Liver (tissue), 9 donors: ENCODE data around the gene OSBPL5. TPM values are rescaled to one million over a fixed set of nuclear protein-coding genes. Genes with fewer than 3 reads are reported as not detected.

Experiments used
- DNase-seq: peaks from one replicate; pipeline ENCODE4 v3.0.0-alpha.2; 2017; ENCODE audit warnings: low spot score
- H3K27ac ChIP-seq, 2 donors: one replicate each; pipeline ENCODE4 v1.7.0; 2013; ENCODE audit warnings: inconsistent platforms in 2 of 2, low read length in 2 of 2, control low read depth in 1 of 2, low read depth in 1 of 2, mild to moderate bottlenecking in 1 of 2
- H3K27me3 ChIP-seq, 4 donors: one replicate each; pipeline versions ENCODE4 v1.6.1 to v1.7.0; 2013; ENCODE audit warnings: low read length in 3 of 4, inconsistent platforms in 1 of 4, mild to moderate bottlenecking in 1 of 4, moderate library complexity in 1 of 4; ENCODE audit not compliant: control insufficient read depth in 4 of 4, insufficient read depth in 4 of 4
- H3K36me3 ChIP-seq, 4 donors: one replicate each; pipeline versions ENCODE4 v1.6.1 to v1.7.0; 2013; ENCODE audit warnings: low read length in 3 of 4, mild to moderate bottlenecking in 3 of 4, low read depth in 1 of 4, moderate library complexity in 1 of 4; ENCODE audit not compliant: control insufficient read depth in 4 of 4, insufficient read depth in 3 of 4
- H3K4me1 ChIP-seq, 4 donors: one replicate each; pipeline versions ENCODE4 v1.6.1 to v1.7.0; 2013; ENCODE audit warnings: low read length in 3 of 4, mild to moderate bottlenecking in 3 of 4, moderate library complexity in 1 of 4; ENCODE audit not compliant: control insufficient read depth in 4 of 4, insufficient read depth in 4 of 4
- H3K4me3 ChIP-seq, 3 donors: one replicate each; pipeline versions ENCODE4 v1.6.1 to v1.7.0; 2013; ENCODE audit warnings: low read length in 3 of 3, control low read depth in 1 of 3, low read depth in 1 of 3, mild to moderate bottlenecking in 1 of 3
- H3K9ac ChIP-seq, 2 donors: one replicate each; pipeline ENCODE4 v1.7.0; 2013; ENCODE audit warnings: low read length in 2 of 2, mild to moderate bottlenecking in 2 of 2, moderate library complexity in 2 of 2, control low read depth in 1 of 2, low read depth in 1 of 2
- H3K9me3 ChIP-seq, 4 donors: one replicate each; pipeline versions ENCODE4 v1.6.1 to v1.7.0; 2013; ENCODE audit warnings: low read length in 3 of 4; ENCODE audit not compliant: control insufficient read depth in 4 of 4
- EGR1 ChIP-seq, 2 donors: IDR thresholded peaks; 2 replicates each; pipeline ENCODE4 v1.6.1; 2016 to 2018; ENCODE audit warnings: antibody characterized with exemption in 2 of 2, low read depth in 2 of 2
- FOXA1 ChIP-seq: IDR thresholded peaks from 2 replicates; pipeline ENCODE4 v1.6.1; 2016; ENCODE audit warnings: antibody characterized with exemption
- GABPA ChIP-seq, 2 donors: IDR thresholded peaks in 1 of 2; conservative IDR thresholded peaks in 1 of 2; 2 replicates each; pipeline ENCODE4 v1.6.1; 2016; ENCODE audit warnings: antibody characterized with exemption in 2 of 2, mild to moderate bottlenecking in 1 of 2, moderate library complexity in 1 of 2
- HNF4A ChIP-seq, 2 donors: conservative IDR thresholded peaks; 2 replicates each; pipeline ENCODE4 v1.6.1; 2016; ENCODE audit warnings: antibody characterized with exemption in 2 of 2, mild to moderate bottlenecking in 2 of 2
- JUND ChIP-seq, 2 donors: IDR thresholded peaks; 2 replicates each; pipeline ENCODE4 v1.6.1; 2016; ENCODE audit warnings: antibody characterized with exemption in 2 of 2
- RAD21 ChIP-seq, 2 donors: IDR thresholded peaks; 2 replicates each; pipeline ENCODE4 v1.6.1; 2016; ENCODE audit warnings: antibody characterized with exemption in 2 of 2, mild to moderate bottlenecking in 2 of 2
- RXRA ChIP-seq, 2 donors: IDR thresholded peaks; 2 replicates each; pipeline ENCODE4 v1.6.1; 2017 to 2018; ENCODE audit warnings: antibody characterized with exemption in 2 of 2, mild to moderate bottlenecking in 1 of 2
- TAF1 ChIP-seq: conservative IDR thresholded peaks from 2 replicates; pipeline ENCODE4 v1.6.1; 2016; ENCODE audit warnings: antibody characterized with exemption, mild to moderate bottlenecking
- YY1 ChIP-seq: IDR thresholded peaks from 2 replicates; pipeline ENCODE4 v1.6.1; 2016; ENCODE audit warnings: antibody characterized with exemption, mild to moderate bottlenecking
- WGBS: extraction: QIAGEN DNeasy Blood & Tissue Kit; methylation state at CpG from one replicate; pipeline ENCODE4 v1.1.7; 2013; 5-methylcytosine and 5-hydroxymethylcytosine counted together
- polyA plus RNA-seq, 2 donors: library from polyadenylated mRNA; stranded (reverse) in 1 of 2; unstranded in 1 of 2; fragments of 200-250 nt in 1 of 2; fragments of >200 nt in 1 of 2; fragmentation: Nextera tagmentation in 1 of 2; extraction: Ambion mirVana in 1 of 2; gene quantifications; one replicate each; pipeline versions ENCODE4 v1.2.1 to v1.2.3, GENCODE V29; 2013 to 2015
- total RNA-seq, 2 donors: library from RNA; depleted of rRNA; stranded (reverse); fragments of >200 nt; gene quantifications; one replicate each; pipeline ENCODE4 v1.2.3, GENCODE V29; 2014
- TF ChIP-seq, protein P1 (sequence below): IDR thresholded peaks from 2 replicates; pipeline ENCODE4 v1.6.1; 2016; ENCODE audit warnings: antibody characterized with exemption, mild to moderate bottlenecking
- TF ChIP-seq, protein P2 (sequence below): IDR thresholded peaks from 2 replicates; pipeline ENCODE4 v1.6.1; 2016; ENCODE audit warnings: antibody characterized with exemption
- TF ChIP-seq, protein P3 (sequence below): fragments of 150-350 bp; IDR thresholded peaks from 2 replicates; pipeline ENCODE4 v1.5.1; 2017; ENCODE audit warnings: improper control_type of control experiment, low read depth, low read length; ENCODE audit not compliant: missing input control
- TF ChIP-seq, protein P4 (sequence below): IDR thresholded peaks from 2 replicates; pipeline ENCODE4 v1.6.1; 2016; ENCODE audit warnings: antibody characterized with exemption
- donor health status: healthy.
- donor health status: healthy.
- donor health status: healthy.
- donor health status: healthy.
- donor health status: healthy.

OSBPL5 gene
- total and polyA plus RNA-seq, 4 donors: 0.74 to 6.2 (median 3.9) TPM

DNA sequence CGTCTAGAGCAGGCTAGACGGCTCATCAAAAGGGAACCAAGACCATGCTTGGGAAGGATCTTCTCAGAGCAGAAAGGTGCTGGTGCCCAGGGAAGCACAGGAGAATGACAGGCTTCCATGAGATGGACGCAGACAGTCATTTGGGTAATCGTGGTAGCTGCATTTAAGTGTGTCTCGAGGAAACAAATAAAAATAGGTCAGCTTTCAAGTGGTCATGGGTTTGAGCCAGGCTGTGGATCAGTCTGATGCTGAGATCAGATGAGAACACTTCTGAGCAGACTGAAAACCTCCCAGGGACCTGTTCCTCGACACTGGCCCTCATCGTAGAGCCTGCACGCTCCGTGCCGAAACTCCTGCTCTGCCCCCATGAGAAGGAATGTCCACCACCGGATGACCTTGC lies 112.5 kb downstream of the OSBPL5 start (continued):
- TF ChIP-seq, protein P1, sequence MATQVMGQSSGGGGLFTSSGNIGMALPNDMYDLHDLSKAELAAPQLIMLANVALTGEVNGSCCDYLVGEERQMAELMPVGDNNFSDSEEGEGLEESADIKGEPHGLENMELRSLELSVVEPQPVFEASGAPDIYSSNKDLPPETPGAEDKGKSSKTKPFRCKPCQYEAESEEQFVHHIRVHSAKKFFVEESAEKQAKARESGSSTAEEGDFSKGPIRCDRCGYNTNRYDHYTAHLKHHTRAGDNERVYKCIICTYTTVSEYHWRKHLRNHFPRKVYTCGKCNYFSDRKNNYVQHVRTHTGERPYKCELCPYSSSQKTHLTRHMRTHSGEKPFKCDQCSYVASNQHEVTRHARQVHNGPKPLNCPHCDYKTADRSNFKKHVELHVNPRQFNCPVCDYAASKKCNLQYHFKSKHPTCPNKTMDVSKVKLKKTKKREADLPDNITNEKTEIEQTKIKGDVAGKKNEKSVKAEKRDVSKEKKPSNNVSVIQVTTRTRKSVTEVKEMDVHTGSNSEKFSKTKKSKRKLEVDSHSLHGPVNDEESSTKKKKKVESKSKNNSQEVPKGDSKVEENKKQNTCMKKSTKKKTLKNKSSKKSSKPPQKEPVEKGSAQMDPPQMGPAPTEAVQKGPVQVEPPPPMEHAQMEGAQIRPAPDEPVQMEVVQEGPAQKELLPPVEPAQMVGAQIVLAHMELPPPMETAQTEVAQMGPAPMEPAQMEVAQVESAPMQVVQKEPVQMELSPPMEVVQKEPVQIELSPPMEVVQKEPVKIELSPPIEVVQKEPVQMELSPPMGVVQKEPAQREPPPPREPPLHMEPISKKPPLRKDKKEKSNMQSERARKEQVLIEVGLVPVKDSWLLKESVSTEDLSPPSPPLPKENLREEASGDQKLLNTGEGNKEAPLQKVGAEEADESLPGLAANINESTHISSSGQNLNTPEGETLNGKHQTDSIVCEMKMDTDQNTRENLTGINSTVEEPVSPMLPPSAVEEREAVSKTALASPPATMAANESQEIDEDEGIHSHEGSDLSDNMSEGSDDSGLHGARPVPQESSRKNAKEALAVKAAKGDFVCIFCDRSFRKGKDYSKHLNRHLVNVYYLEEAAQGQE: no peak
- TF ChIP-seq YY1: no peak
- no peak for TF ChIP-seq RXRA (IDR thresholded peaks at IDR 0.05)
- no peak for TF ChIP-seq TAF1
- TF ChIP-seq GABPA (IDR thresholded peaks at IDR 0.05 in 1 of 2, conservative IDR thresholded peaks at IDR 0.05 in 1 of 2): no peak
- TF ChIP-seq, protein P2, sequence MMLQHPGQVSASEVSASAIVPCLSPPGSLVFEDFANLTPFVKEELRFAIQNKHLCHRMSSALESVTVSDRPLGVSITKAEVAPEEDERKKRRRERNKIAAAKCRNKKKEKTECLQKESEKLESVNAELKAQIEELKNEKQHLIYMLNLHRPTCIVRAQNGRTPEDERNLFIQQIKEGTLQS: no peak

DNA sequence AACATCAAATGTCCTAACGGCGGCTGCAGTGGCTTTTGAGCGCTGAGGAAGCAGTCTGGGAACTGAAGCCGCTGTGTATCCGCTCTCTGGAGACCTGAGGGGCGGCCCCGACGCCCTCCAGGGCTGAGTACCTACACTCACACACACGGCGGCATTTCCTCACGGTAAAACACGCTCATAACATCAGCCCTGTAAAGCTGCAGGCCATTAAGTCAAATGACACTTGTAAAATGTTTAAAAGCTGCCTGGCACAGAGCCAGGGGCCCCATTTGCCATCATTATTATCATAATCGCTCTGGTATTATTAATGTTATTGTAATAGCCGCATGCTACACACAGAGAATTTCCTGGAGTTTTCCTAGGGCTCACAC lies 113.0 kb downstream of the OSBPL5 start:
- no peak overlapping the region for H3K4me3 ChIP-seq
- H3K9me3 ChIP-seq: no peaks in the 10 kb centered on the region
- no peak overlapping the region for H3K9ac ChIP-seq
- no peak for TF ChIP-seq RXRA (IDR thresholded peaks at IDR 0.05)
- TF ChIP-seq, protein P3, sequence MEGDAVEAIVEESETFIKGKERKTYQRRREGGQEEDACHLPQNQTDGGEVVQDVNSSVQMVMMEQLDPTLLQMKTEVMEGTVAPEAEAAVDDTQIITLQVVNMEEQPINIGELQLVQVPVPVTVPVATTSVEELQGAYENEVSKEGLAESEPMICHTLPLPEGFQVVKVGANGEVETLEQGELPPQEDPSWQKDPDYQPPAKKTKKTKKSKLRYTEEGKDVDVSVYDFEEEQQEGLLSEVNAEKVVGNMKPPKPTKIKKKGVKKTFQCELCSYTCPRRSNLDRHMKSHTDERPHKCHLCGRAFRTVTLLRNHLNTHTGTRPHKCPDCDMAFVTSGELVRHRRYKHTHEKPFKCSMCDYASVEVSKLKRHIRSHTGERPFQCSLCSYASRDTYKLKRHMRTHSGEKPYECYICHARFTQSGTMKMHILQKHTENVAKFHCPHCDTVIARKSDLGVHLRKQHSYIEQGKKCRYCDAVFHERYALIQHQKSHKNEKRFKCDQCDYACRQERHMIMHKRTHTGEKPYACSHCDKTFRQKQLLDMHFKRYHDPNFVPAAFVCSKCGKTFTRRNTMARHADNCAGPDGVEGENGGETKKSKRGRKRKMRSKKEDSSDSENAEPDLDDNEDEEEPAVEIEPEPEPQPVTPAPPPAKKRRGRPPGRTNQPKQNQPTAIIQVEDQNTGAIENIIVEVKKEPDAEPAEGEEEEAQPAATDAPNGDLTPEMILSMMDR: no peak
- no peak for TF ChIP-seq GABPA (IDR thresholded peaks at IDR 0.05 in 1 of 2, conservative IDR thresholded peaks at IDR 0.05 in 1 of 2)
- TF ChIP-seq FOXA1: no peak
- TF ChIP-seq, protein P4, sequence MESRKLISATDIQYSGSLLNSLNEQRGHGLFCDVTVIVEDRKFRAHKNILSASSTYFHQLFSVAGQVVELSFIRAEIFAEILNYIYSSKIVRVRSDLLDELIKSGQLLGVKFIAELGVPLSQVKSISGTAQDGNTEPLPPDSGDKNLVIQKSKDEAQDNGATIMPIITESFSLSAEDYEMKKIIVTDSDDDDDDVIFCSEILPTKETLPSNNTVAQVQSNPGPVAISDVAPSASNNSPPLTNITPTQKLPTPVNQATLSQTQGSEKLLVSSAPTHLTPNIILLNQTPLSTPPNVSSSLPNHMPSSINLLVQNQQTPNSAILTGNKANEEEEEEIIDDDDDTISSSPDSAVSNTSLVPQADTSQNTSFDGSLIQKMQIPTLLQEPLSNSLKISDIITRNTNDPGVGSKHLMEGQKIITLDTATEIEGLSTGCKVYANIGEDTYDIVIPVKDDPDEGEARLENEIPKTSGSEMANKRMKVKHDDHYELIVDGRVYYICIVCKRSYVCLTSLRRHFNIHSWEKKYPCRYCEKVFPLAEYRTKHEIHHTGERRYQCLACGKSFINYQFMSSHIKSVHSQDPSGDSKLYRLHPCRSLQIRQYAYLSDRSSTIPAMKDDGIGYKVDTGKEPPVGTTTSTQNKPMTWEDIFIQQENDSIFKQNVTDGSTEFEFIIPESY: no peak
- no peak for TF ChIP-seq JUND (IDR thresholded peaks at IDR 0.05)
- TF ChIP-seq YY1: no peak
- TF ChIP-seq RAD21 (IDR thresholded peaks at IDR 0.05): no peak
- no peak for TF ChIP-seq HNF4A (conservative IDR thresholded peaks at IDR 0.05)
- TF ChIP-seq EGR1 (IDR thresholded peaks at IDR 0.05; ENCODE audit: low read depth in 2 of 2): no peak
- H3K27ac ChIP-seq: no peak overlapping the region
- 79% methylated on average over 14 of the region's 14 CpGs for WGBS
- no peaks in the 10 kb centered on the region for H3K27me3 ChIP-seq
- H3K36me3 ChIP-seq: peaks cover 0 to 9% (median 6%) of the 10 kb centered on the region in 4 donors
- H3K4me1 ChIP-seq: peaks cover 0 to 33% (median 20%) of the 10 kb centered on the region in 4 donors
- DNase-seq: no peak
